Measurements from ENCODE around the gene TSPAN4.

Gene TSPAN4

DNA sequence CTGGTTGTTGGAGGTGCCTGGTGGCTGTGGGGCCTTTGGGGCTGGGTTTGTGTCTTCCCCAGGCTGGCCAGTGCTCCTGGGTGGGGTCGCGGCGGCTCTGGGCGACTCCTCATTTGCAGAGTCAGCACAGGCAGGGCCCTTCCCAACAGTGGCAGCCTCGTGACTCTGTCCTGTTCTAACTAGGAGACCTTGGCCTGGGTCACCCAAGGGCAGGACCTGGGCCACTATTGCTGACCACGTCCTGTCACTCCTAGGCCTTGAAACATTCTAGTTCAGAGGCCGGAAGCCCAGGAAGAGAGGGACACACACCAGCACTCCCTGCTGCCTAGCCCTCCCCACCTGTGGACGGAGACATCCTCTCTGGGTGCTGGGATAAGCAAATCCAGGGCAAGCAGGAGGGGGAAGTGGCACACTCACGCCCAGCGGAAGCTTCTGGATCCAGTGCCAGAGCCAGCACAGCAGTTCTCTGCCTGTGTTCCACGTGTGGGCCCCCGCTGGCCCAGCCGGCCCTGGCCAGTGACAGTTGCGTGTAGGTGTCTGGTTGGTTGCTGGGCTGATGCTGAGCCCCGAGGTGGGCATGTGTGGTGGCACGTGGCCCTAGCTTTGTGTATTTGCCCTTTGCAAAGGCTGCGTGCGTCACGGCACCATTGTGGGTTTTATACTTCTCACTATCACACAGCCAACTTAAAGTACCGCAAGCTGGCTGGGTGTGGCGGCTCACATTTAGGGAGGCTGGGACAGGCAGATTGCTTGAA is 72.3 kb downstream of the TSPAN4 start:
- no peak for DNase-seq
